Activated CD4-positive, alpha-beta T cell treated with anti-CD3 and anti-CD28 coated beads, Interleukin-2, amount 50 U/mL, for 16 hours (primary cell): ENCODE data around the gene GPR55.
"Not testable (repeated sequence)": the region's sequence is repeated elsewhere in the genome, so short reads cannot be mapped to it uniquely, and the experiment has no call there.

Source experiments
- DNase-seq: peaks from one replicate; pipeline ENCODE4 v3.0.0-alpha.2; 2020

The GPR55 gene, protein sequence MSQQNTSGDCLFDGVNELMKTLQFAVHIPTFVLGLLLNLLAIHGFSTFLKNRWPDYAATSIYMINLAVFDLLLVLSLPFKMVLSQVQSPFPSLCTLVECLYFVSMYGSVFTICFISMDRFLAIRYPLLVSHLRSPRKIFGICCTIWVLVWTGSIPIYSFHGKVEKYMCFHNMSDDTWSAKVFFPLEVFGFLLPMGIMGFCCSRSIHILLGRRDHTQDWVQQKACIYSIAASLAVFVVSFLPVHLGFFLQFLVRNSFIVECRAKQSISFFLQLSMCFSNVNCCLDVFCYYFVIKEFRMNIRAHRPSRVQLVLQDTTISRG

DNA sequence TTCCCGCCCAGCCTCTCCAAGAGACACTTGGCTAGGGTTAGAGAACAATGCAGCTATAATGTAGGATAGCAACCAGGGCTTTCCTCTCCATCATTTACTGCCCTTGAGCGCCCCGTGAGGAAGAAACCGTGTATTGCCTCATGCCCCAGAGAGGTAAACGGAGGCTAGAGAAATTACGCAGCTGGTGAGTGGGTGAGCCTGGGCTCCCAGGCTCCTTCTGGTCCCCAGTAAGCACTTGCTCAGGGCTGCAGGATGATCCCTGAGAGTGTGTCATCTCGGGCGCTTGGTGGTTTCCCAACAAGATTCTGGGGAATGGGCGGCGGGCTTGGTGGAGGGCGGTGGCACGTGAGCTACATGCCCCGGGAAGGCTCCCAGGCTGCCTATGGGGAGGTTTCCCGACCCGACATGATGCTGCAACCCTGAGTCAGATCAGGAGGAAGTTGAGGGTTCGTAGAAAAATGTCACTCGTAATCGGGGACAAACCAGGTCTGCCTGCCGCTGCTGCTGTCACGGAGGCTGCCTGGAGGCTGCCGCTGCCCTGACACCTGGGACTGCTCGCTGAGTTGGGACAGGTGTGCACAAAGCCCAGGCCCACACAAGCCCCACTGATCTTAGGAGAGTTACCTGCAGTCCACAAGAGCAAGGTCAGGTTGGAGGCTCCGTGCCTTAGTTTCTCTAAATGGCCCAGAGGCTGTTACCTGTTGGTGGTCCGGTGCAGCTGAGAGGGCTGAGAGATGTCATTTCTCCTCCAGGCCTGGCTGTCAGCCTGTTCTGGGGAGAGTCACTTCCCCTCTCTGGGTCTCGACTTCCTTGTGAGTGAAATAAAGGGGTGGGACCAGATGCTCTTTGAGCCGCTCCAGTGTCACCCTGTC lies at the start of gene GPR55:
GPR55 (minus strand) TSS at position 773 of the 872 bp plus-strand sequence. CDS start 14,280 bp downstream, outside the sequence.
- peak; percentile 90 for DNase-seq

DNA sequence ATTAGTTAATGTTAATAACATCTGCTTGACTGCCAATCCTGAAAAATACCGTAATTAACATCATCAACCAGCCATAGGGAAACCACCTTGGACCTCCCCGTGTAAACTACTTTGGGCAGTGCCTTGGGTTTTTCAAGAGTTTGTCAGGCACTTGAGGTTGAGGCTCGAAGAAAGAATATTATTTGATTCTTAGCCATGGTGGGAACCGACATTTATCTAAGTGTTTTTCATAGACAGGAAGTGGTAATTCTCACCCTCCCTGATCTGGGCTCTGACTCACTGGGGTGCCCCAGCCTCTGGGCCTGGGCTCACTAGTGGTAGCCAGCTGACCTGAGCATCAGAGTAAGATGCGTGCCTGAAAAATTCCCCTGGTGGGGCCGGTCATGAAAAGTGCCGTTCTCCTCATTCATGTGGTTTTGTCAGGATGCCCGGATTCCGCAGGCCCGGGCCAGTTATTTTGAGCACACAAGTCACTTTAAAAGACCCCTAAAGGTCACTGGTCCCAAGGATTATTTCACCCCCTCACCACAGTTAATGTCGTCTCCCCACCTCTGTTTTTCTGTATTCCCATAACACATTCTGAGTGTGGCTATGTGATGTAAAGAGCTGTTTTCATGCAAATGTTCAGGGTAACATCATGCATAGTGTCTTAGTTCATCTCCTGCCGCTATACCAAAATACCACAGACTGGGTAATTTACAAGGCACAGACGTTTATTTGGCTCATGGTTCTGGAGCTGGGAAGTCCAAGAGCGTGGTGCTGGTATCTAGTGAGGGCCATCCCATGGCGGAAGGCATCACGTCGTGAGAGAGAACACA lies 49.3 kb upstream of the GPR55 start:
- peak; percentile 91 for DNase-seq

DNA sequence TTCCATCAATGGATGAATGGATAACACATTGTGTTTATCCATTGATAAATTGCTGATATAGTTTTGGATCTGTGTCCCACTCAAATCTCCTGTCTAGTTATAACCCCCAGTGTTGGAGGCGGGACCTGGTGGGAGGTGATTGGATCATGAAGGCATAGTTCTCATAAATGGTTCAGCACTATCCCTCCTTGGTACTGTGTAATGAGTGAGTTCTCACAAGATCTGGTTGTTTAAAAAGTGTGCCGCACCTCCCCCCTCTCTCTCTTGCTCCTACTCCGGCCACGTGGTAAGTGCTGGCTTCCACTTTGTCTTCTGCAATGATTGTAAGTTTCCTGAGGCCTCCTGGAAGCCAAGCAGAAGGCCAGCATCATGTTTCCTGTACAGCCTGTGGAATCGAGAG lies 47.0 kb upstream of the GPR55 start:
- DNase-seq = no peak

DNA sequence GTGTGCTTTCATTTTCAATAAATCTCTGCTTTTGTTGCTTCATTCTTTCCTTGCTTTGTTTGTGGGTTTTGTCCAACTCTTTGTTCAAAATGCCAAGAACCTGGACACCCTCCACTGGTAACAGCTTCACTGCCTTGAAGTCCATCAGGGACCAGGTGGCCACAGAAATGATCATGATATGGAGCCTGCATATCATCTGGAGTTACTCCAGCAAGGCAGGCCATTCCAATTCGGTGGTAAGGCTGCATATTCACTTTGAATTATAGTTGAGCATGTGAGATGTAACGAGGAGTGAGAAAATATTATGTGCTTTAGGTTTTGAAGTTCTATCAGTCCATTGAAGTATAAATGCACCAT lies 44.6 kb upstream of the GPR55 start:
- no peak for DNase-seq

DNA sequence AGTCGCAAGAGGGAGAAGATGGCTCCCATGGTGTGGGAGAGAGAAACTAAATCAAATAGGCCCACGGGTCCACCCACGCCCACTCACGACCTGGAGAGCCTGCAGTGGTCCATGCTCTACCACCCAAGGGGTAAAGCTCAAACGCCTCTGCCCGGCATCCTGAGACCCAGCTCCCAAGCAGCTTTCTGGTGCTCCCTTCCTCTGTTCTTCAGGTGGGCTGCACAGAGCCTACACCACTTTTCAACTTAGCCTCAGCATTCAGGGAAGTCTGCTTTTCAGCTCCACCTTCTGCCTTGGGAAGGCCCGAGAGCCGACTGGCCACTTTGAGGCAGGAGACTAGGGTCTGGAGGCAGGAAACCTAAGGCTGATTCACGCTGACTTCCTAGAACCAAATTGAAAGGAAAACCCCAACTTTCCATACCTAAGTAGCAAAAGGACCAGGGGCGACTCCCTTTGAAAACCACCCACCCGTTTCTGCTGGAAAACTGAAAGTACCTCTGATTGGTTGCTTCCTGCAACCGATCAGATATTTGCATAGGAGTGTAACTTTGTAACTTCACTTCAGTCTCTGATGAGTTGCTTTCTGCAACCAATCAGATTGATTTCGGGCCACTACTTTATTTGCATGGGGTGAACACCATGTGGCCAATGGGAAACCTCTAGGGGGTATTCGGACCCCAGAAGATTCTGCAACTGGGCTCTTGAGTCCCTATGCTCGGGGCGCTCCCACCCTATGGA lies 44.0 kb upstream of the GPR55 start:
- peak; percentile 53 for DNase-seq

DNA sequence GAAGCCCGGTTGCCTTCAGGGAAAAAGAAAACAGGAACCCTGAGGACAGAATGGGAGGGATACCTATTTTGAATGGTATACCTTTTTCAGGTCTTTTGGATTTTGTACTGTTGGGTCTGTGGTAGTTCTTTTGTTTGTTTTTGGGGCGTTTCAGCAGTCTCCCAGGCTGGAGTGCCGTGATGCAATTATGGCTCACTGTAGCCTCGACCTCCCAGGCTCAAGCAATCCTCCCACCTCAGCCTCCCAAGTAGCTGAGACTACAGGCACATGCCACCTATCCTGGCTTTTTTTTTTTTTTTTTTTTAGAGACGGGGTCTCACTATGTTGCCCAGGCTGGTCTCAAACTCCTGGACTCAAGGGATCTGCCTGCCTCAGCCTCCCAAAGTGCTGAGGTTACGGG lies 43.3 kb upstream of the GPR55 start:
- DNase-seq = not testable (repeated sequence)

DNA sequence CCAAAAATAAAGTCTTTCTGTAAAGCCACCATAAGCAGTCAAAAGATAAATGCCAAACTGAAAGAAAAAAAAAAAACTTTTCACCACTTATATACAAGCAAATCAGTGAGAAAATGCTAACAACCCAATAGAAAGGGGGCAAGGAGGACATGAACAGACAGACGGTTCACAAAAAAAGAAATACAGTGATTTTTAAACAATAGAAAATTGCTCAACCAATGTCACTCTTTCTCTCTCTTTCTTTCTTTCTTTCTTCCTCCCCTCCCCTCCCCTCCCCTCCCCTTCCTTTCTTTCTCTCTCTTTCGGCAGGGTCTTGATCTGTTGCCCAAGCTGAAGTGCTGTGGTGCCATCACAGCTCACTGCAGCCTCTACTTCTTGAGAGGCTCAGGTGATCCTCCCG lies 42.1 kb upstream of the GPR55 start:
- no peak for DNase-seq

DNA sequence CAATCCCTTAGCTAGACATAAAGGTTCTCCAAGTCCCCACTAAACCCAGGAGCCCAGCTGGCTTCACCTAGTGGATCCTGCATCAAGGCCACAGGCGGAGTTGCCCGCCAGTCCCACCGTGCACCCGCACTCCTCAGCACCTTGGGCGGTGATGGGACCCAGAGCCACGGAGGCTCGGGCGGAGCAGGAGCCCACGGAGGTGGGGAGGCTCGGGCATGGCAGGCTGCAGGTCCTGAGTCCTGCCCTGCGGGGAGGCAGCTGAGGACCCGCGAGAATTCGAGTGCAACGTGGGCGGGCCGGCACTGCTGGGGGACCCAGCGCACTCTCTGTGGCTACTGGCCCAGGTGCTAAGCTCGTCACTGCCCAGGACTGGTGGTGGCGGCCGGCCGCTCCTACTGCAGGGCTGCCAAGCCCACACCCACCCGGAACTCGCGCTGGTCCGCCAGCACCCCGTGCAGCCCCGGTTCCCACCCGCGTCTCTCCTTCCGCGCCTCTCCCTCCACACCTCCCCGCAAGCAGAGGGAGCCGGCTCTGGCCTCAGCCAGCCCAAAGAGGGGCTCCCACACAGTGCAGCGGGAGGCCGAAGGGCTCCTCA lies 39.2 kb upstream of the GPR55 start:
- no peak for DNase-seq

DNA sequence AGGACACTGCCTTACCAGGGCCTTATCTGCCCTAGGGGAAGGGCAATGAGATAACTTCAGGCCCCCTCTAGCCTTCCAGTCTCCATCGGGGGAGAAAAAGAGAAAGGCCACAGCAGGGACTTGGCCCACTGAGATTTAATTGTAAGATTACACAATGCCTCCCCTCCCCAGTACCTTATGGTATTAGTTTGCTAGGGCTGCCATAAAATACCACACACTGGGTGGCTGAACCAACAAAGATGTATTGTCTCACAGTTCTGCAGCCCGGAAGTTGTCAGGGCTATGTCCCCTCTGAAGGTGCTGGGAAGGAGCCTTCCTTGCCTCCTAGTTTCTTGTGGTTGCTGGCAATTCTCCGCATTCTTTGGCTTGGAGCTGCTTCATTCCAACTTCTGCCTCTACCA lies 36.0 kb upstream of the GPR55 start:
- DNase-seq = no peak

DNA sequence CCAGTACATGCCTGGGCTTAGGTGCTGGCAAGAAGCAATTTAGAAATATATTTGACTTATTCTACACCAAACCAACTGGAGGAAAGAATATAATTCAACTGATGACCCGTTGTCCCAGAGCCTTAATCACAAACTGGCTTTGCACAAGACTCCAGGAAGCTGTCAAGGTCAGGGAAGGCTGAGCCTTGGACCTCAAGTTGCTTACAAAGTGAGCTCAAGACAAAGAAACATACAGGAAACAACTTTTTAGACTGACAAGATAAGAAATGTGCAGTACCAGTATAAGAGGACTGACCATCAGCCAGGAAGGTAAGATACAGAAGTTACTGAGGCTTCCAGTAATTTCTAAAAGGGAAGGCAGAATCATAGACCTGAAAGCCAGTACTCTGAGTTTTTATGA lies 35.0 kb upstream of the GPR55 start:
- DNase-seq = no peak

DNA sequence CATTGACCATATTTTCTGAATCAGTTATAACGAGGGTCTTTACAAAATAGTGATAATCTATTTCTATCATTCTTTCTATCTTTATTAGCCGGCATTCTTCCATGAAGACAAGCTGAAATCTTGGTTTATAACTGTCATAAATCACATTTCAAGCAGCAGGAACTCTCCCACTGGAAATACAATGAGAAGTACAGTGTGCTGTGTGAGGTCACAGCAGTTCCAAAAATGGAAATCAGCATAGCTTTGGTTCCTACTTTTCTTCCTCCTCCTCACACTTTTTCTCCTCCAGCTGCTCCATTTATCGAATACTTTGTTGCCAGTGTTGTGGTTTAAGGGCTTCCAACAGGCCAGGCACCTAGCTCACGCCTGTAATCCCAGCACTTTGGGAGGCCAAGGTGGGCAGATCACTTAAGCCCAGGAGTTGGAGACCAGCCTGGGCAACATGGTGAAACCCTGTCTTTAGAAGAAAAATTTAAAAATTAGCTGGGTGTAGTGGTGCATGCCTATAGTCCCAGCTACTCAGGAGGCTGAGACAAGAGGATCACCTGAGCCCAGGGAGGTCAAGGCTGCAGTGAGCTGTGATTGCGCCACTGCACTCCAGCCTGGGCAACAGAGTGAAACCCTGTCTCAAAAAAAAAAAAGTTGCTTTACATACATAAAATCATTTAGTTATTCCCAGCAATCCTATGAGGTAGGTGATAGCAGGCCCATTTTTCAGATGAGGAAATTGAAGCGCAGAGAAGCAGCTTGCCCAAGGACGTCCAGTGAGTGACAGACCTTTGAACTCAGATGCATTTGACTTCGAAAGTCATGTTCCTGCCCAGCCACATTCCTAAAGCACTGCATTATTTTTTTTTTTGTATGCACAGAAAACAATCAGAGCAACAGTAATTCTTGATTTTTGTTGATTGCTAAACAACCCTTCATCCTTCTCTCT lies 34.0 kb upstream of the GPR55 start:
- no peak for DNase-seq

DNA sequence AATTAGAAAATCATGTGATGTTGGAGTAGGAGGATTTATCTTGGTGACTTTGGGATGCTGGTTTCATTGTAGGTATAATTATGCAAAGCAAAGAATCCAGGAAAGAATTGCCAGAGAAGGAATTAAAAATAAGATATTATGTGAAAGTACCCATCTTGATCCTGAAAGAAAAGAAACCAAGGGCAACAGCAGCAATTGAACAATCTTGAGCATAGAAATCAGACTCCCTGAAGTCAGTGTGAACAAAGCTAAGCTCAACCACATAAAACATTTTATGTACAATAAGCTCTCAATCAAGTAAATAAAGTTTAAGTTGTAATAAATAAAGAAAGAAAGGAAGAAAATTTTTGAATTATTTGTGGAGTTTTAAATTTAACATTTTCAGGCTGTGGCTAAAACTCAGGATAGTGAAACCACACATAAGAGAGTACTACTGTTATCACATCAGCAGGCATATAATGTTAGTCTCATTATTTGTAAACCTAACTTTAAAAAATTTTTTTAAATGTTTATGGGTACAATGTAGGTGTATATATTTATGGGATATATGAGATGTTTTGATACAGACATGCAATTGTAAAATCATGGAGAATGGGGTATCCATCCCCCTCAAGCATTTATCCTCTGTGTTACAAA lies 32.8 kb upstream of the GPR55 start:
- DNase-seq = no peak

DNA sequence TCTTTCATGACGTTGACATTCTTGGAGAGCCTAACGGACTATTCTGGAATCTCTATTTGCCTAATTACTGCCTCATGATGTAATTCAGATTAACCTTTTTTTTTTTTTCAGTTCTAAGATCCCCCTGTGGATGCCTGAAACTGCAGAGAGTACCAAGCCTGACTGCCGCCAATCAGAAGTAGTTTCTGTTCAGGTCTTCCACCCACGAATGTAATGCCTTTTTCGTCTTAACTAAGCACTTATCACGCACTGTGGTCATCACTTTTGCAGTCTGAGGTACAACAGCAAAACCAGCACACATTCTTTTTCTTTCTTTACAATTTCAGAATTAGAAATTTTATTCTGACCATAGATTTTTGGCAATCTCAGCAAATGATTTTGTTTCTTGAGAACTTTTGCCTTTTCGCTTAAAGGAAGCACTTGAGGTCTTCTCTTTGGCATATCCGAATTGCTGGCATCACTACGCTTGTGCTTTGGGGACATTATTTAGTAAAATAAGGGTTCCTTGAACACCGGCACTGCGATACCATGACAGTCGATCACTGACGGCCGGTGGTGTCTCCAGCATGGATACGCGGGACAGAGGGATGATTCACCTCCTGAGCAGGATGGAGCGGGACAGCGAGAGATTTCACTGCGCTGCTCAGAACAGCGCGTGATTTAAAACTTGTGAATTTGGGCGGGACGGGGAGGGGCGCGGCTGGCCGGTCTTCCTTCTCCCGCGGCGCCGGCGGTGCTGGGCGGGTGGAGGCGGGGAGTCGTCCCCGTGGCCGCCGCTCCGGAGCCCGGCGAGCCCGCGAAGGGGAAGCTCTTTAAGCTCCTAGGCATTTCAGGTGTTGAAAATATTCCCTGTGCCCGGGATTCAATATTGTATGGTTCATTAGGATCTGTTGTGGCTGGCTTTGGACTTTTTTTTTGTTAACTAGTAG lies 32.0 kb upstream of the GPR55 start:
- DNase-seq = peak; percentile 93

DNA sequence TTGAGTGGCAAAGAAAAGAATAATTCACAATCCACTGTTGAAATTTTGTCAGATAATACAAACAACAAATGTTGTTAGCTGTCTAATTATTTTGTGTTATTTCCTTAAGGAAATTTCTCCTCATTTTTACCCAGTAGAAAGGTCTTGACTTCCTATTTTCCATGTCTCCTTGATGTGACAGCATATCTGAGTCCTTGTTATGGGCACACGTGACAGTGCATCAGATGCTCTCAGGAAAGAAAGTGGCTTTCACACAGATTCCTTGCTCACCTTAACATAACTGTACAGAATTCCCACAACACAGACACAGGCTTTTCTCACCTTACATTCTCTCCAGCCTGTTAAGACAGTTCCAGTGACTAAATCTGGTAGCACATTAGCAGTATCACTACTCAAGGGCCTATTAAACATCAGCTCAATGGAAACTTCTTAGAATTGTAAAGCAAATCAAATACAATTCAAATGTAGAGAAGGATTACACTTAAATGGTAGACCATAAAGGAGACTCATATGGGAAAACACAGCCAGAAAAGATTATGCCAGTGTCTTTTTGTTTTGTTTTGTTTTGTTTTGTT lies 30.2 kb upstream of the GPR55 start:
- peak; percentile 48 for DNase-seq

DNA sequence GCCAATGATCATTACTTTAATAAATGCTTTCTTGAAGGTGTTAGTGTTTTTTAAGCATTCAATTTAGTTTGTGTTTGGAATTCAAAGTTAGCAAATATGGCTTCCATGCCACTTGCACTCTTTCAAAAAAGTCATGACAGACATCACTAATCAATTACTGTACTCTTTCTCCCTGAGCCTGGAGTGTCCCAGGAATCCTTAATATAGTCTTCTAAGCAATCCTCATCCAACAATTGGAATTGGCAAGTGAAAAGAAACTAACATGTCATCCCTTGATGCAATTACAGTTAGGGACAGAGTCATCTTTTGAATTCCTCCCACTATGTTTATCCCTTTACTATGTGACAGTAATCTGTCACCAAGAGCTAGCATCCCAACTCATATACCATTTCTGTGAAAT lies 29.7 kb upstream of the GPR55 start:
- no peak for DNase-seq

DNA sequence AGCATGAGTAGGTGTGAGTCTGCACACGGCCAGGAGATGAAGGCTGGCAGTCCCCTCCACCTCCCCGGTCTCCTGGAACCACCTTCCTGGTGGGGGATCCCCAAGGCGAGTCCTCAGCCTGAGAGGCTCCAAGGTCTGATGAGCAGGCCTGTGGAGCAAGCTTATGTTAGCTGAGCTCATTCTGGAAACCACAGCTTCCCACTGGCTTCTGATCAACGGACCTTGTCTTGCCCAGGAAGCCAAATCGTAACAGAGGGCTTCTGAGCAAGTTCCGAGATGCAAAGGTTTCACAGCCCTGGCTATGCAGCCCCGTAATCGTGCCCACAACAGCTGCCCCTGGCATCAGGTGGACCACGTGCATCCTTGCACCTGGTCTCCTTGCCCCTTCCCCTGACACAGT lies 28.8 kb upstream of the GPR55 start:
- DNase-seq = peak; percentile 69

DNA sequence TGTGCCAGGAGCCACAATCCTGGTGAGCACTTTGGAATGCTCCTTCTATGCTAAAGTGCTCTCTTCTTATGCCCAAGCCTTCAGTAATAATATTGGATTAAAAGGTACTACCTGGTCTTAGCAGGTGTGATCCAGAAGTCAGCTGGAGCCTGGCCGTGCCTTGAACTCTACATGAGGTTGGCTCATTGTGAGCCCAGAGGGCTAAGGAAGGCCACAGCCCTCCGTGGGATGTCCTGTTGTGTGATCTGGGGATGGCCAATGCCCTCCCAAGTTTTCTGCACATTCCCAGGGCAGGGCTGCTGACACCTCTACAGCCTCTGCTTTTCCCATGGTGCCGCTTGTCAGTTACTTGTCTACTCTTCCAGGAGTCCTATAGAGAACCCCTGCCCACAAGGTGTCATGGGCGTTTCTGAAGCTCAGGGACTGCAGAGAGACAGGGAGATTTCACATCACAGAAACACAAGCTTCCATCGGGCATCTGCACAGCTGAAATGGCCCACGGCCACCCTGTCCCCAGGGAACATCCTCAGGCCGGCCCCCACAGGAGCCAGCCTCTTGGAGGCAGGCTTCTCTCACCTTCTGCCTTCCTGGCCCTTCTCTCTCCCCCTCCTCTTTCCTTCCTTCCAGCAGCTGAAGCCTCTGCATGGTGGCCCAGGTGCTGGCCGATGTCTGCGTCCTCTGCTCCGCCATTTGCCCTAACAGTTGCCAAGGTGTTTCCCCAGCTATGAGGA lies 27.3 kb upstream of the GPR55 start:
- no peak for DNase-seq

DNA sequence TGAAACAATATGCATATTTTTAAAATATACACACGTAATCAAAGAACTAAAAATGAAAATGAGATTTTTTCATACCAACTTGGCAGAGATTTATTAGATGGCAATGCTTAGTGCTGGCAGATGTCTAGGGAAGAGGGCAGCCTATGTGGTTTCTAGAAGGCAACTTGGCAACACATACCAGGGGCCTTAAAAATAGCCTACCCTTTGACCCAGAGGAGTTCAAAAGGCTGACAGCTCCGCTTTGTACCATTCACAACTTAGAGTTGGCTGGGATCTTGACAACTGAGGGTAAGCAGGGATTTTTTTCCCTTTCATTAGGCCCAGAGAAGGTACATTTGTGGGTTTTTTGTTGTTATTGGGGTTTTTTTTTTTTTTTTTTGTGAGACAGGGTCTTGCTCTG lies 26.4 kb upstream of the GPR55 start:
- DNase-seq = no peak
